ENCODE measurements around the gene SLC4A5.
"Not testable (repeated sequence)": the region's sequence is repeated elsewhere in the genome, so short reads cannot be mapped to it uniquely, and the experiment has no call there.

Gene SLC4A5

DNA sequence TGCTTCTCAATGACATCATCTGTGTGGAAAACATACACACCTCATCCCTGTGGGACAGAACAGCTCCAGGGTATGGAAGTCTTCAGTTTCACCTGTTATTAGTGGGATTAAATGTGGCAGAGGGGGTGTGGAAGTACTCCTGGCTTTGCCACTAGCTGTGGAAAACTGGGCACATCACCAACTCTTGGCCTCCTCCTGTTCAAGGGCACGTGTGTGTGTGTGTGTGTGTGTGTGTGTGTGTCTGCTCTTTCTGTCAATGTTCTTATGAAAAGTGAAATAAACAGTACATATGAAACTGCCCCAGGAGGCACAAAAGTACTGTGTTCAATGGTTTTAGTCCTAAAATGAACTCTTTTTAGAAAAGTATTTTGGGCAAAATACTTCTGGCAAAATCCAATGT, 78.9 kb downstream of the SLC4A5 start:
- DNase-seq (ENCODE audit: low read depth in 2 of 2): no peak

DNA sequence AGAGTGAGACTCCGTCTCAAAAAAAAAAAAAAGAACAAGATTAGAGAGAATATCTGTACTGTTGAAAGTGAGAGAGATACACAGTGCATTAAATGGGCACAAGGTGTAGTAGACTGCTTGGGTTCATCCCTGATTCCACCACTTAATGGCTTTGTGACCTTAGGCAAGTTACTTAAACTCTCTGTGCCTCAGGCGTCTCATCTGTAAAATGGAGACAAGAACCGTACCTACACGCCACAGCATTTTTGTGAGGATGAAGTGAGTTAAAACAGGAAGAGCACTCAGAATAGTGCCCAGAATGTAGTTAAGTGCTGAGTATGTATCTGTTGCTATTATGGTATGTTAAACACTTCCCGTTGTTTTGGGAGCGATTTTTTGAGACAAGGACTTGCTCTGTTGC, 80.5 kb downstream of the SLC4A5 start:
- no peak for DNase-seq (ENCODE audit: low read depth in 2 of 2)

DNA sequence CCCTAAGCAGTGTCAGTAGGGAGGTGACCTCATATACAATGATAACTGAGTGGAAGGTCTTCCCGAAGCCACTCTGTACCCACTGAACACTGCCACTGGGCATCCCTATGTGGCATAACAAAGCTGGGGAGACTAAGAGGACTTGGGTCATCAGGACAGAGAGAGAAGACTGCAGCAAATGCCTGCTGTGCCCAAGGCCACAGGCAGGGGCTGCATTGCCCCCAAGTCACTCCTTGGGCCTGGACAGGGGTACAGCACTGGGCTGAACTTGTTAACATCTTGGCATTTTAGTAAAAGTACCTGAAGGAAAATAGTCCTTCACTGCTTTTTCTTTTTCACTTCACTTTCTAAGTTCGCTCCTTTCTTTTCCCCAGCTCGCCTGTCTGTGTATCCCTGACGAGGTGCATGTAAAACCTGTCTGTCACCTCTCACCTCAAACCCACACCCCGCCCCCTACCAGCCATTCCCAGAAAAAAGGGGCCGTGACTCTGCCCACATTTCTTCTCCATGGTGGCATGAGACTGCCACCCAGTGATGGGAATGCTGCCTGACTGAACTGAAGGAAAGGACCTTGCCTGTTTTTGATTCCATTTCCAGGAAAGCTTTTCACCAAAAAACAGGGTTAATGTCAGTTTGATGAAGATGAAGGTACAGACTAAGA, 81.9 kb downstream of the SLC4A5 start:
- DNase-seq (ENCODE audit: low read depth in 2 of 2): no peak

DNA sequence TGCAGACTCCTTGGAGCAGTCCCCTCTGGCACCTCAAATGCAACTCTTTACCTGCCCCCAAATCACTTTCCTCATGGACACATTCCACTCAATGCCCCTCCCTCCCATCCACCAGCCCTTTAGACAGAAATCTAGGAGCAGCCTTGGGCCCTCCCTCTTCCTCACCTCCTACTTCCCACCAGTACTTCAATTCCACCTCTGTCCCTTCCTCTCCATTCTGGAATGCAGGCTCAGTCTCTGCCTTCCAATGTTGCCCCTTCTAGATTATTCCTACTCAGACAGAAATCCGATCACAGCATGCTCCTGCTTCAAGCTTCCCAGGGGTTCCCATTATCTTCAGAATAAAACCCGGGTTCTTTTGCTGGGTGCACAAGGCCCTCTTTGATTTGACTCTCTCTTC, 82.7 kb downstream of the SLC4A5 start:
- DNase-seq (ENCODE audit: low read depth in 2 of 2): no peak

DNA sequence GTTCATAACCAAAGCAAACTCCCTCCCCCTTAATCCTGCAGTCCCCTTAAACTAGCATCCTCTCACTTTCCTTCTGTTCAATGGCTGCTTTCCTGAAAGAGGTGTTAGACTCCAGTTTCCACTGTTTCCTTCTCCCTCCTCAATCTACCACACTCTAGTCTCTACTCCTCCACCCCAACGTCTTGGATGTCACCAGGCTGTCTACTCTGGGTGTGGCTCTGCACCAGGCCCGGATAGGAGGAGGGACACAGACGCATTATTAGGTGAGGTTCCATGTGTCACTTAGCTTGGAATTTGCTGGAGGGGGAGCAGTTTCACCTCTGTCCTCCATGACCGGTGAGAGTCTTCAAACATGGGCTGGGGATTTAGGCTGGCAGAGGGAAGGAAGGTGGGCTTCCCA, 83.5 kb downstream of the SLC4A5 start:
- DNase-seq (ENCODE audit: low read depth in 2 of 2): no peak

DNA sequence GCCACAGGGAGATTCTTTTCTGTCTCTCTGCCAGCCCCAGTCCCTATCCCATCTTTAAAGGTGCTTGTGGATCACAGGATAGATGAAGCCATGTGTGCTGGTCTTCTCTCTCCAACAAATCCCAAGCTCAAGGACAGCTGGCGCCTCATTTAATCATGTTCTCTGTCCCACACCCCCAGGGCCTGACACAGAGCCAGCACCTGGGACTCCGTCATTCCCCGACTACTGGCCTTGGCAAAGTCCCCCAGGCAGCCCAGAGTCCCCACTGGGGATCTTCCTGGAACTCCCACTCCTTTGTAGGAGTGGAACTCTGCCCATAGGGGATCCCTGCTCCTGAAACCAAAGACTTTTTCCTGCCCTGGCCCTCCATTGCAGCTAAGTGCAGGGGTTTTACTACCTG, 84.0 kb downstream of the SLC4A5 start:
- no peak for DNase-seq (ENCODE audit: low read depth in 2 of 2)

DNA sequence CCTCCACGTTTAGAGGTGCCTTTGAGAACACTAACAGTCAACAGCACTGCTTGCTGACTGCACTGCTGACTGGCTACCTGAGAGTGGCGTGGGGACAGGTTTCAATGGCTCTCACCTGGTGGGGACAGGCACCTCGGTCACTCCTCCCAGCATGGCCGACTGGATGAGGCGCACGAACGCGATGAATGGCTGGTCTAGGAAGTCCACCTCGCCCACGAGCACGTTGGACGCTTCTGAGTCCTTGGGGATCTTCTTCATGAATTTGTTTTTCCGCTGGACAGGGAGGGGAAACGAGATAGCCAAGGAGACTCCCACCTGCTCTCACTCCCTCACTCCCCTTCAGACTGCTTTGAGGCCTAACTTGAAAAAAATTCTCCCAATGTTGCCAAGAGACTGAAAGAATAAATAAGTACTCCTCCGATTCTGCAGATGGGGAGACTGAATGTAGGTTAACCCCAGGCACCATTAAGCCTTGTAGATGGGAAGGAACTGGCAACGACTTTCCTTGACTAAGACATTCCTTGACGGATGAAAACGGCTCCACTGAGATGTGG, 87.5 kb downstream of the SLC4A5 start:
- DNase-seq (ENCODE audit: low read depth in 2 of 2): no peak

DNA sequence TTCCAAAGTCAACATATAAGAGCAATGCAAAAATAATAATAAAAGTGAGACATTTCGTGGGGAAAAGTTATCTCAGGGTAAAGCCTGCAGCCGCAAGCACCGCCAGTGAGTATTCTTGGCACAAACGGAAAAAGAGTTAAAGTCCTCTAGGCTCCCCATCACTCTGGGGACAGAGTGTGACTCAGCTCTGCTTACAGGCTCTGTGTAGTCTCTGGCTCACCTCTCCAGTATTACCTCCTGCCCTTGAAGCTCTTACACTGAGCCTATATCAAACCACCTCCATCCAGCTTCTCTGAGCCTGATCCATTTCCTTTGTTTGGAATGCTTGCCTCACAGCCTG, 89.3 kb downstream of the SLC4A5 start:
- no peak for DNase-seq (ENCODE audit: low read depth in 2 of 2)

DNA sequence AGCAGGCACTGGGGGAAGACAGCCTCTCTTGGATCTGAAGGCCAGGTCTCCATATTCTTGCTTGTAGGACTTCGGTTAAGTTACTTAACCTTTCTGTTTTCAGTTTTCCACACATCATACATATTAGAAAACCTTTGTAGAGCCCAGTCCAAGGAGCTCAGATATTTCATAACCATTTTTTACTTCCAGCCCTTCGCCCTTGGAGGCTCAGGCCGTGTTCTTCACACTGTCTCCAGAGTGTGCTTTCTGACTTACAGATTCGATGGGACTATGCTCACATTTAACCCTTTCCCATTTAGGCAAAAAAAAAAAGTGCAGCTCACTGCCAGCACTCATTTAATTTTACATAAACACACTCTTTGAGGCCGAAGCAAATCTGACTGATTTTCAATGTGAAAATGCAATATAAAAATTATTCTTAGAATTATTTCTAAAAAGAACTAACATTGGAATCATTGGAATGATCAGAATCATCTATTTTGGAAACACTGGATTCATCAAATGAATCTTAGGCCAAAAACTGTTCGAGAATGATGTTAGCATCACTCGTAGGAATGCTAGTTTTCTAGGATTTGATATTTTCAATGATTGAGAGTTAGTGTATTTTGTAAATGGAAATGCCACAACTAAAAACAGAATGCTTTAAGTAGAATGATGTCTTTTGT, 89.8 kb downstream of the SLC4A5 start:
- DNase-seq (ENCODE audit: low read depth in 2 of 2): no peak

DNA sequence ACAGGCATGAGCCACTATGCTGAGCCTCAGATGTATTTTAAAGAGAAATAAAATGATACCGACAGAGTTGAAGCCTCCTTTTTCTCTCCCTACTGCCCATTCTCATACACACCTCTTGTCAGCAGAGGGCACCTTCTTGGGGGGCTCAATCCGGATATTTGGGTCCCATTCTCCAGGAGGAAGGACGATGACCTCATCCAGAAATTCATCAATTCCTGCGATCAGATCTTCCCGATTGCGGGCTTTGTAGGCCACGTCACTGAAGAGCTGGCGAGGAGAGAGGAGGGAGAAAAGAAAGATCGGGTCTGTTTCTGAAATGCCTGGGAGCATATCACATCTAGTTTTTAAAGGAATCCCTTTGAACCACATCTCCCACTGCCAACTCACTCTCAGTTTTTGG, 90.4 kb downstream of the SLC4A5 start:
- DNase-seq (ENCODE audit: low read depth in 2 of 2): no peak

DNA sequence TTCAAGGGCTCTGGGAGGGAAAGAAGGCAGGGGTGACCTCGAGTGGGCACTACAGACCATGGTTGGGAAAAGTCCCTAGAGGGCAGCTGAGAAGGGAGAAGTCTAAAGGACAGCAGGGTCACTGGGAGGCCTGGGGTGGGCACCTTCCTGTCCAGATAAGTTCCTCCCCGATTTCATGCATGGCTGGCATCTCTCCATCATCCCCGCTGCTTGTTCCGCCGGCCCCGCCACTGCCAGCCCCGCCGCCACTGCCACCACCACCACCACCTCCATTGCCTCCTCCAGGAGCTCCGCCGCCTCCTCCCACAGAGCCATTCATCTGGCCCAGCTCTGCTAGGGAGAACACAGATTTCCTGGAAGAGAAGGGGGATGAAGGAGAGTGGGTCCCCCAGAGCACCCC, 91.2 kb downstream of the SLC4A5 start:
- no peak for DNase-seq (ENCODE audit: low read depth in 2 of 2)

DNA sequence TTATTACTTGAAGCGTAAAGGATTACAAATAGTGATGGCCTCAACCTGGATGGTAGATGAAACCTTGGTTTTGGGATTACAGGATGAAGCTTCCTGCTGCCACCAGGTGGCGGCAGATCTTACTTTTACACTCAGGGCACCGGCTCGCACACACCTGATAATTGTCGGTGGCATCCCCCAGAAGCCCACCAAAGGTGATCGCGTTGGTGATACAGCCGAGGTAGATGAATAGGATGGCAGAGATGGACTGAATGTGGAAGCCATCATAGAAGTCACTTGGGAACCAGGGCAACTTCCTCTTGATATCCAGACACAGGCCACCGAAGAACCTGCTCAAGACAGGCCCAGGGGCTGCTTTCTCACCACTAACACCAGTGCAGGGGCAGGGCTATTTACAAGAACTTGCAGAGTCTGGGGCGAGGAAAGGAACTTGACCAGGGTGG, 93.0 kb downstream of the SLC4A5 start:
- peak; percentile 33 to 45 for DNase-seq (ENCODE audit: low read depth in 2 of 2)

DNA sequence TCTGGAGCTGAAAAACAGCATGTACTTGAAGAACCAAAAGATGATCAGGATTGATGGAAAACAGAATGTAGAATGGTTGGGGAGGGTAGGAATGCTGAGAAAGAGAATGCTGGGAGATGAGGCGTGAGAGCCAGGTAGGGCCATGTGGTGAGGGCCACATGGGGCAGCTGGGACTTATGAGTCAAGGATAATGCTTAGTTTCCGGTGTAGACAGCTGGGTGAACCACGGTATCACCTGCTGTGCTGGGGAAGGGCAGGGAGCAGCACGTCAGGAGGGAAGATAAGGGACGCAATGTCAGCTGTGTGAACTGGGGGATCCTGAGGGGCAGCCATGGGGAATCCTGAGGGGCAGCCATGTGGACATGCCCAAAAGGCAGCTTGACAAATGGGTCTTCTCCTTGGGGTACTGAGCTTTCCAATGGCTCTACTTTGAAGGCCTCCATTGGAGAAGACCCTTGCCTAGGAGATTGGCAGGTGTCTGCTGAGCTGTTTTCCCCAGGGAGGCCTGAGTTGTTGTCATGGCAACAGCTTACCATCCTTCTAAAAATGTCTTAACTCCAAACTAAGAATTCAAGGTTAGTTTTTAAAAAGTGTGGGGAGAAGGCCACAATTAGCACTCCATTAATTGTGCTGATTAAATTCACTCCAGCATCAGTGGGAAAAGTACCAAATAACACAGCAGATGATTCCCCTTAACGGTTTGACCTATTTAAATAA, 93.7 kb downstream of the SLC4A5 start:
- DNase-seq (ENCODE audit: low read depth in 2 of 2): no peak

DNA sequence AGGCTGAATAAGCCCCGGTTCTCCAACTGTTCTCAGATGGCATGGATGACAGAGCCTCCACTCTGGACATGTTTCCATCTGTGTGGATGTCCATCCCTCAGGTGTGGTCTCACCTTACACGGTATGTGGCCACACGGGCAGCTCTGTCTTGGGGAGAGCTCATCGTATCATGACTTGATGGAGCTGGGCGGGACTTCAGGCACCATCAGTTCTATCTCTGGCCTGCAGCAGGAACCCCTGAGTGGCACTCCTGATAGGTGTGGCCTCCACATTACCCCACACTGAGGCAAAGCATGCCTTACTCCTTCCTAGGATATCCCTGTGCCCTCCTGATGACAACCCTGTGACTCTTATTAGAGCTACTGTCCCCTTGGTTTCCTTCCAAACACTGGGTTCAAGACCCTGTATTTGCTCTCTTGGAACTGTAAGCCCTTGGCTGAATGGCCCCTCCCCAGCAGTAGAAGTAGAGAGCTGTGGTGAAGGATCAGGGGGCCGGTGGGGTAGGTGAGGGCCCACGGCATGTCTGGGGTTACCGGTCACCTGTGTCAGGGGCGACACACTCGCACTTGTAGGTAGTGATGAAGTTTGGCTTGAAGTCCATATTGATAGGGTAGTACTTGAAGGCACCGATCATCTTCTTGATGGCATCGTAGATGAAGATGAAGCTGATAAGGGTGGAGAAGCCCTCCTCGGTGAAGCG, 96.6 kb downstream of the SLC4A5 start:
- no peak for DNase-seq (ENCODE audit: low read depth in 2 of 2)

DNA sequence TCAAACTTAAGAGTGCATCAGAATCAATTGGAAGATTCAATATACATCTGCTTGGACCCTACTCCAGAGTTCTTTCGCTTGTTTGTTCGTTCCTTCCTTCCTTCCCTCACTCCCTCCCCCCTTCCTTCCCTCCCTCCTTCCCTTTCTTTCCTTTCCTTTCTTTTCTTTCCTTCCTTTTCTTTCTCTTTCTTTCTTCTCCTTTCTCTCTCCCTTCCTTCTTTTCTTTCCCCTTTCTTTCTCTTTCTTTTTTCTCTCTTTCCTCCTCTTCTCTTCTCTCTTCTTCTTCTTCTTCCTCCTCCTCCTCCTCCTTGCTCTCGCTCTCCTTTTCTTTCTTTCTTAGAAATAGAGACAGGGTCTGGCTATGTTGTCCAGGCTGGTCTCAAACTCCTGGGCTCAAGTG, 98.9 kb downstream of the SLC4A5 start:
- no peak for DNase-seq (ENCODE audit: low read depth in 2 of 2)

DNA sequence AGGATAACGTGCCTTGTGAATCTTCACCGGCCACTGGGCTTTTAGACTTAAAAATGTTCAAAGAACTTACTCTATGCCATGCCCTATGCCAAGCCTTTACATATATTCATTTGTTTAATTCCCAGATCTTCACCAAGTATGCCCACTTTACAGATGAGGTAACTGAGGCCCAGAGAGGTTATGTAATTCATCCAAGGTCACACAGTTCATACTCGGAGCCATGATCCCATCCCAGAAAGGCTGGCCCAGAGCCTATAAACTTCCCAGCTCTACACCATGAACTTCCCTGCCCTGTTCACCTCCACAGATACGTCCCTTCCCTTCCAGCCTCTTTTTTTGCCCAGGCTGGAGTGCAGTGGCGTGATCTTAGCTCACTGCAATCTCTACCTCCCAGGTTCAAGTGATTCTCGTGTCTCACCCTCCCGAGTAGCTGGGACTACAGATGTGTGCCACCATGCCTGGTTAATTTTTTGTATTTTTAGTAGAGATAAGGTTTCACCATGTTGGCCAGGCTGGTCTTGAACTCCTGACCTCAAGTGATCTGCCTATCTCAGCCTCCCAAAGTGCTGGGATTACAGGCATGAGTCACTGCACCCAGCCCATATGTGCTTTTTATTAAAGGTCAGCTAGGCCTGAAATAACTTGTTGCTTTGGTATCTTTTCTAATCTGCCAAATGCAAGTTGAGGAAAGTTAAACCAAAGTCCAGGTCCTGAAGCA, 100.7 kb downstream of the SLC4A5 start:
- DNase-seq (ENCODE audit: low read depth in 2 of 2): no peak

DNA sequence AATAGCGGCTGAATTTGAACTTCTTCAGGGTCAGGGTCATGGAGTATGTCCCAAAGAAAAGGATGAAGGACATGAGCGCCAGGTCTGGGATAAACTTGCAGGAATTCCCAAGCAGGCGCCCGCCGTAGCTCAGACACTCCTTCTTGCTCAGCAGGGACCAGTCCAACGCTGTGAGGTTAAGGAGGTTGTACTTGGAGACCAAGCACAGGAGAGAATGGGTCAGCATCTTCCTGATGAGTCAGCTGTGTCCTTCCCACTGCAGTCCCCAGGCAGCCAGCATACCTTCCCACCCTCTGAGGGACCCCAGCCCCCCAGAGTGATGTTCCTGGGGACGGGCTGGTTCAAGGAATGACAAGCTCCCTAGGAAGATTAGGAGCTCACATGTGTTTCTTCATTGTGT, 103.9 kb downstream of the SLC4A5 start:
- DNase-seq (ENCODE audit: low read depth in 2 of 2): no peak

DNA sequence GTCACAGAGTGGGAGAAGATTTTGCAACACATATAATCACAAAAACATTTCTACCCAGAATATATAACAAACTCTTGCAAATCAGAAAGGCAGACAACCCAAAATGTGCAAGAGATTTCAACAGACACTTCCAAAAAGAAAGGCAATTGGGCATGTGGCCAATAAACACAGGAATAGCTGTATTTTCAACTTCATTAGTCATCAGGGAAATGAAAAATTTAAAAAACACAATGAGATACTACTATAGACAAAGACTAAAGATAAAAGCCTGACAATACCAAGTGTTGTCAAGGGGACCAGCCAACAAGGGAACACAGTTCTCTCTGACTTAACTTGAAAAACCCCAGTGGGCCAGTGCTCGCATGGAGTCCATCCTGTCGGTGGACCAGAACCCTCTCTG, 104.3 kb downstream of the SLC4A5 start:
- DNase-seq (ENCODE audit: low read depth in 2 of 2): no peak

DNA sequence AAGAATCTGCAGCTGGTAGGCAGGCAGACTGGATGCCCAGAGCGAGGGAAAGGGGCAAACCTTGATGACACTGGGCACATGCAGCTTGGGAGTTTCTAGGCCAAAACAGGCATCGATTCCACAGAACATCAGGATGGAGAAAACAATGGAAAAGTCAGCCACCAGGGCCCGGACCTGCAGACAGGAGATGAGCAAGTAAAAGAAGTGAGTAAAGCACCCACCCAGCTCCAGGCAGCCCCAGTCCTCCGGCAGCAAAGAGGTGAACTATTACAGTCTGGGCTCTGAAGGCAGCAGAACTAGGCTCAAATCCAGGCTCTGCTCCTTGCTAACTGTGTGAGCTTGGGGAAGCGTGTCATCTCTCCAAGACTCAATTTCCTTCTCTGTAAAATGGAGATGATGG, 108.2 kb downstream of the SLC4A5 start:
- DNase-seq (ENCODE audit: low read depth in 2 of 2): no peak

DNA sequence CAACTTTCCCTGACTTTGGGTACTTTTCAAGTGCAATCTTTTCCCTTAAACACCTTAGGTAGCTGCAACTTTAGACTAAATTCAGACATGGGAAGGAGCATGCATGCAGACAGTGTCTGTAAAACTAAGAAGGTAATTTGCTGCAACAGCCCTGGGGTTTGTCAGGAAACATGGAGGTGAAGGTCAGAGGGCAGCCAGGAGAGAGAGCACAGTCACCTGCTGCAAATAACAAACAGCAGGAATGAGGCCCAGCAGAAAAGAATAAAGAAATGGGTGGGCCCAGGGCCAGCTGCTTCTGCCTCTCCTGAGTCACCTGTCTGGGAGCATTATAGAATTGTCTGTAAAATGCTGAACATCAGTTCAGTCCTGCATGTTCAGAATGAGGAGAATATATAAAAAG, 109.6 kb downstream of the SLC4A5 start:
- DNase-seq (ENCODE audit: low read depth in 2 of 2): no peak

DNA sequence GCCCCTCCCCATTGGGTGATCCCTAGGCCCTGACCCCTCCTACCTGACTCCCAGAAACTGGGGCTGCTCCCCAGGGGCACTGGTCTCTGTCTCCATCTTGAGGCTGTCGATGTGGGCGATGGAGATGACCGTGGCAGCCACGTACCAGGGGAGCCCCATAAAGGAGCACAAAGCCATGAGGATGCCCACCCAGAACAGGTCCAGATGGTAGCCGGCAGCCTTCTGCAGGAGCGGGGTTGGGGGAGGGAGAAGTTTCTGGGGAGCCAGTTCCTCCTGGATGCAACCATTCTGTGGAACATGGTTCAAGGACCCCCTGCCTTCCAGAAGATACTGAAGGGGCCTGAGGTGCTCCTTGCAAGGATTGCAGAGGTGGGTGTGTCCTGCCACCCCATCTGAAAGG, 110.8 kb downstream of the SLC4A5 start:
- no peak for DNase-seq (ENCODE audit: low read depth in 2 of 2)

DNA sequence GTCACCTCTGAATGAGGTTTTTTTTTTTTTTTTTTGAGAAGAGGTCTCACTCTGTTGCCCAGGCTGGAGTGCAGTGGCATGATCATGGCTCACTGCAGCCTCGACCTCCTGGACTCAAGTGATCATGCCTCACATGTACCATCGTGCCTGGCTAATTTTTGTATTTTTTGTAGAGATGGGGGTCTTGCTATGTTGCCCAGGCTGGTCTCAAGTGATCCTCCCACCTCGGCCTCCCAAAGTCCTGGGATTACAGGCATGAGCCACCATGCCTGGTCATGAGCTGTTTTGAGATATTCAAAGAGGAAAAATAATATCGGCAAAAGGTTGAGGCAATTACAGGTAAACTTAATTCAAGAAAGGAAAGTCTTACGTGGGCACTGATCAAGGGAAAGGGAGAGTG, 113.4 kb downstream of the SLC4A5 start:
- DNase-seq (ENCODE audit: low read depth in 2 of 2): not testable (repeated sequence)
